Endothelial cell of umbilical vein (primary cell): ENCODE measurements around the gene SLX1A.

Source experiments
- CTCF ChIP-seq, 2 donors: IDR thresholded peaks; 1 replicate in 1 of 2; 2 replicates in 1 of 2; pipeline ENCODE4 v1.5.1; 2011; ENCODE audit warnings: low read length in 2 of 2, mild to moderate bottlenecking in 2 of 2, moderate library complexity in 2 of 2, control low read depth in 1 of 2, inconsistent platforms in 1 of 2, low read depth in 1 of 2; ENCODE audit not compliant: insufficient read depth in 1 of 2; ENCODE audit errors: extremely low read depth in 1 of 2
- JUN ChIP-seq: IDR thresholded peaks from 2 replicates; pipeline ENCODE4 v1.6.1; 2011; ENCODE audit warnings: borderline replicate concordance, low read depth; ENCODE audit not compliant: insufficient read length, insufficient read depth
- MAX ChIP-seq: IDR thresholded peaks from 2 replicates; pipeline ENCODE4 v1.6.1; 2011; ENCODE audit not compliant: insufficient read depth, insufficient read length
- POLR2A ChIP-seq: IDR thresholded peaks from 2 replicates; pipeline ENCODE4 v1.6.1; 2012; ENCODE audit warnings: low read depth, mild to moderate bottlenecking, control low read depth, low read length
- POLR2AphosphoS5 ChIP-seq: IDR thresholded peaks from 2 replicates; pipeline ENCODE4 v1.6.1; 2012; ENCODE audit warnings: low read depth, mild to moderate bottlenecking, control low read depth, low read length, moderate library complexity; ENCODE audit not compliant: insufficient read depth

- TF ChIP-seq CTCF (IDR thresholded peaks at IDR 0.05; ENCODE audit: extremely low read depth in 1 of 2, insufficient read depth in 1 of 2, low read depth in 1 of 2, low read length in 2 of 2) (no peak), POLR2A (no peak), MAX (no peak), POLR2AphosphoS5 (no peak), JUN (no peak)
Measured at GRCh38 chr16:30184096-30184890, 9.4 kb upstream of the SLX1A start.
